Stimulated activated CD4-positive, alpha-beta T cell treated with anti-CD3 and anti-CD28 coated beads, TNF-alpha, amount 100 ng/mL, for 24 hours (primary cell): Measurements from ENCODE around the gene KIF4B.
"Not testable (repeated sequence)": the region's sequence is repeated elsewhere in the genome, so short reads cannot be mapped to it uniquely, and the experiment has no call there.

ENCODE experiments used
- DNase-seq, 3 experiments: peaks; one replicate each; pipeline ENCODE4 v3.0.0-alpha.2; 2020; ENCODE audit warnings: low read depth in 3 of 3

Gene KIF4B

GRCh38 chr5:155013526-155013925, at the start of gene KIF4B:
Gene KIF4B (plus strand): TSS chr5:155013755. CDS start chr5:155013860, 105 bp downstream.
- no peak for DNase-seq

GRCh38 chr5:154966081-154966841, 47.3 kb upstream of the KIF4B start:
- no peak for DNase-seq

GRCh38 chr5:154966874-154967273, 46.7 kb upstream of the KIF4B start:
- no peak for DNase-seq

- no peak for DNase-seq
These were observed 46.0 kb upstream of the KIF4B start for GRCh38 chr5:154967421-154968024.

GRCh38 chr5:154968953-154969352, 44.6 kb upstream of the KIF4B start:
- DNase-seq: no peak

- no peak for DNase-seq
These were observed 42.8 kb upstream of the KIF4B start for GRCh38 chr5:154970759-154971158.

GRCh38 chr5:154971501-154971900, 42.1 kb upstream of the KIF4B start:
- no peak for DNase-seq

- DNase-seq: no peak
These were observed 41.0 kb upstream of the KIF4B start for GRCh38 chr5:154972476-154973080.

GRCh38 chr5:154976082-154976481, 37.5 kb upstream of the KIF4B start:
- not testable (repeated sequence) for DNase-seq

- DNase-seq: no peak
These were observed 36.1 kb upstream of the KIF4B start for GRCh38 chr5:154977409-154977808.

- DNase-seq: not testable (repeated sequence)
These were observed 35.3 kb upstream of the KIF4B start for GRCh38 chr5:154978294-154978693.

- DNase-seq: no peak
These were observed 28.5 kb upstream of the KIF4B start for GRCh38 chr5:154984946-154985516.

GRCh38 chr5:154986151-154986550, 27.4 kb upstream of the KIF4B start:
- DNase-seq: no peak

GRCh38 chr5:154989626-154990025, 23.9 kb upstream of the KIF4B start:
- DNase-seq: no peak

- no peak for DNase-seq
These were observed 20.1 kb upstream of the KIF4B start for GRCh38 chr5:154993461-154993860.

- DNase-seq: no peak
These were observed 17.9 kb upstream of the KIF4B start for GRCh38 chr5:154995679-154996078.

- DNase-seq: no peak
These were observed 15.8 kb upstream of the KIF4B start for GRCh38 chr5:154997746-154998145.

- no peak for DNase-seq
These were observed 13.7 kb upstream of the KIF4B start for GRCh38 chr5:154999865-155000264.

GRCh38 chr5:155001523-155001922, 12.0 kb upstream of the KIF4B start:
- DNase-seq: no peak

GRCh38 chr5:155002722-155003121, 10.8 kb upstream of the KIF4B start:
- DNase-seq: not testable (repeated sequence)

- peak in 1 of 3 experiments; percentile 31 for DNase-seq
These were observed 9.3 kb upstream of the KIF4B start for GRCh38 chr5:155004138-155004744.

GRCh38 chr5:155006265-155006664, 7.3 kb upstream of the KIF4B start:
- DNase-seq: not testable (repeated sequence)
